Activated CD8-positive, alpha-beta memory T cell treated with anti-CD3 and anti-CD28 coated beads for 24 hours (primary cell): Measurements from ENCODE around the gene MMP1.
"Not testable (repeated sequence)": the region's sequence is repeated elsewhere in the genome, so short reads cannot be mapped to it uniquely, and the experiment has no call there.

Experiments
- DNase-seq: peaks from one replicate; pipeline ENCODE4 v3.0.0-alpha.2; 2020

The MMP1 gene

GRCh38 chr11:102757823-102758549 is 40.0 kb downstream of the MMP1 start:
- no peak for DNase-seq

GRCh38 chr11:102753267-102753666 is 44.7 kb downstream of the MMP1 start:
- no peak for DNase-seq

GRCh38 chr11:102751673-102752072 is 46.3 kb downstream of the MMP1 start:
- DNase-seq: no peak

- no peak for DNase-seq
These were observed 48.7 kb downstream of the MMP1 start for GRCh38 chr11:102749101-102749722.

- not testable (repeated sequence) for DNase-seq
These were observed 51.0 kb downstream of the MMP1 start for GRCh38 chr11:102746746-102747578.
